K562 (cell line): ENCODE data around the gene PAFAH1B1. TPM values are rescaled to one million over a fixed set of nuclear protein-coding genes. Genes with fewer than 3 reads are reported as not detected.

ENCODE experiments used
- BHLHE40 ChIP-seq: IDR thresholded peaks from 2 replicates; pipeline ENCODE4 v1.6.1; 2011; ENCODE audit warnings: low read length, improper control_type of control experiment
- CBX8 ChIP-seq: fragments of 200-600 bp; sonication (generic); IDR thresholded peaks from 2 replicates; pipeline ENCODE4 v1.6.1; 2012; ENCODE audit warnings: borderline replicate concordance, mixed run types, low read depth, mild to moderate bottlenecking, moderate library complexity, mixed read lengths, low read length, control low read depth, inconsistent platforms; ENCODE audit not compliant: poor library complexity, severe bottlenecking; ENCODE audit errors: extremely low read depth
- CUX1 ChIP-seq: fragments of 200-800 bp; sonication (Bioruptor generic); IDR thresholded peaks from 2 replicates; pipeline ENCODE4 v1.6.1; 2016; ENCODE audit warnings: missing genetic modification characterization, missing compliant biosample characterization
- ELF4 ChIP-seq: fragments of 450-650 bp; formaldehyde crosslinking; IDR thresholded peaks from 2 replicates; pipeline ENCODE4 v1.4.0; 2022; ENCODE audit warnings: missing genetic modification characterization
- FOXA3 ChIP-seq, 2 experiments: fragments of 450-650 bp in 1 of 2; sonication (generic) in 1 of 2; formaldehyde crosslinking; IDR thresholded peaks in 1 of 2; conservative IDR thresholded peaks in 1 of 2; 2 replicates each; pipeline versions ENCODE4 v1.4.0 to v1.8.0; 2020 to 2022; ENCODE audit warnings: mild to moderate bottlenecking in 2 of 2, missing genetic modification reagents in 1 of 2
- GABPB1 ChIP-seq: sonication (generic); formaldehyde crosslinking; IDR thresholded peaks from 2 replicates; pipeline ENCODE4 v1.8.0; 2022; ENCODE audit warnings: mild to moderate bottlenecking, missing genetic modification reagents
- GATA2 ChIP-seq: sonication (generic); formaldehyde crosslinking; IDR thresholded peaks from 2 replicates; pipeline ENCODE4 v1.4.0; 2020; ENCODE audit warnings: mild to moderate bottlenecking, missing genetic modification reagents
- NEUROD1 ChIP-seq: fragments of 150-350 bp; IDR thresholded peaks from 2 replicates; pipeline ENCODE4 v1.6.1; 2014; ENCODE audit warnings: borderline replicate concordance, low read length, low read depth; ENCODE audit not compliant: partially characterized antibody
- NRF1 ChIP-seq, 2 experiments: fragments of 450-650 bp; IDR thresholded peaks in 1 of 2; conservative IDR thresholded peaks in 1 of 2; 2 replicates each; pipeline ENCODE4 v1.6.1; 2014; ENCODE audit warnings: mild to moderate bottlenecking in 2 of 2
- PPARD ChIP-seq: fragments of 250-450 bp; sonication (Bioruptor Pico); IDR thresholded peaks from 2 replicates; pipeline ENCODE4 v1.8.0; 2022; ENCODE audit warnings: inconsistent platforms, mild to moderate bottlenecking, moderate library complexity
- RBM15 ChIP-seq: fragments of 200-400 bp; formaldehyde crosslinking; IDR thresholded peaks from 2 replicates; pipeline ENCODE4 v1.6.1; 2018; ENCODE audit warnings: mild to moderate bottlenecking, low read length, moderate library complexity; ENCODE audit not compliant: insufficient read depth
- SRSF7 ChIP-seq: fragments of 200-400 bp; formaldehyde crosslinking; optimal IDR thresholded peaks from 2 replicates; pipeline ENCODE3; 2017; ENCODE audit warnings: mild to moderate bottlenecking, low read depth, low read length
- TCF15 ChIP-seq: fragments of 250-450 bp; sonication (Bioruptor Pico); IDR thresholded peaks from 2 replicates; pipeline ENCODE4 v1.8.0; 2022; ENCODE audit warnings: moderate library complexity, mild to moderate bottlenecking, inconsistent platforms
- TEAD1 ChIP-seq, 2 experiments: fragments of 450-650 bp in 1 of 2; sonication (generic) in 1 of 2; formaldehyde crosslinking; IDR thresholded peaks; 2 replicates each; pipeline versions ENCODE4 v1.4.0 to v1.8.0; 2020 to 2022; ENCODE audit warnings: mild to moderate bottlenecking in 2 of 2, missing genetic modification reagents in 1 of 2
- ZKSCAN1 ChIP-seq: fragments of 150-350 bp; IDR thresholded peaks from 2 replicates; pipeline ENCODE4 v1.6.1; 2016; ENCODE audit warnings: low read depth, low read length
- ZNF24 ChIP-seq: fragments of 450-650 bp; IDR thresholded peaks from 2 replicates; pipeline ENCODE4 v1.6.1; 2016
- ZNF274 ChIP-seq: IDR thresholded peaks from 2 replicates; pipeline ENCODE4 v1.6.1; 2011; ENCODE audit warnings: low read depth, mild to moderate bottlenecking, low read length, moderate library complexity, borderline replicate concordance
- ZNF668 ChIP-seq: fragments of 250-450 bp; sonication (Bioruptor Pico); IDR thresholded peaks from 2 replicates; pipeline ENCODE4 v1.8.0; 2022; ENCODE audit warnings: mild to moderate bottlenecking, inconsistent platforms
- ZNF780A ChIP-seq: fragments of 250-450 bp; sonication (Bioruptor Pico); IDR thresholded peaks from 2 replicates; pipeline ENCODE4 v1.5.0; 2021; ENCODE audit warnings: mild to moderate bottlenecking
- polyA plus RNA-seq, 8 experiments: library from polyadenylated mRNA; depleted of rRNA in 4 of 8; stranded (reverse) in 5 of 8; unstranded in 3 of 8; fragments of >200 nt; fragmentation: Nextera tagmentation in 2 of 8; fragmentation: Illumina TruSeq in 1 of 8; extraction: Ambion mirVana in 2 of 8; extraction: Trizol in 1 of 8; gene quantifications; 2 replicates each; pipeline versions ENCODE4 v1.2.1 to v1.2.3, GENCODE V29; 2011 to 2014; ENCODE audit warnings: inconsistent platforms in 1 of 8, missing spikeins in 1 of 8
- total RNA-seq, 7 experiments: library from RNA; depleted of rRNA in 6 of 7; stranded (reverse); fragments of >200 nt in 6 of 7; fragmentation: Illumina TruSeq in 2 of 7; extraction: Trizol in 2 of 7; gene quantifications; 2 replicates each; pipeline versions ENCODE4 v1.2.1 to v1.2.3, GENCODE V29; 2011 to 2021; ENCODE audit warnings: low replicate concordance in 1 of 7
- TF ChIP-seq, protein P1 (sequence below): sonication (generic); formaldehyde crosslinking; IDR thresholded peaks from 2 replicates; pipeline ENCODE4 v1.9.0; 2022; ENCODE audit warnings: mild to moderate bottlenecking, missing genetic modification reagents

The PAFAH1B1 gene
- total and polyA plus RNA-seq, 9 of the 15 experiments (the other 6 are each of a cell fraction or from before 2014, with no cell fraction given) = 23.3 to 66.4 (median 40.2) TPM

DNA sequence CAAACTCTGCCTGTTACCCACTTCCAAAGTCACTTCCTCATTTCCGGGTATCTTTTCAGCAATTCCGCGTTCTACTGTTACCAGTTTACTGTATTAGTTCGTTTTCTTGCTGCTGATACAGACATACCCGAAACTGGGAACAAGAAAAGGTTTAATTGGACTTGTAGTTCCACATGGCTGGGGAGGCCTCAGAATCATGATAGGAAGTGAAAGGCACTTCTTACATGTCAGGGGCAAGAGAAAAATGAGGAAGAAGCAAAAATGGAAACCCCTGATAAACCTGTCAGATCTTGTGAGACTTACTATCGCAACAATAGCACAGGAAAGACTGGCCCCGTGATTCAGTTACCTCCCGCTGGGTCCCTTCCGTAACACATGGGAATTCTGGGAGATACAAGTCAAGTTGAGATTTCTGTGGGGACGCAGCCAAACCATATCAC lies 30.9 kb downstream of the PAFAH1B1 start (continued):
- TF ChIP-seq CUX1 = no peak
- TF ChIP-seq CBX8 = no peak
- TF ChIP-seq GATA2 = no peak
- peak; percentile 40; the same call in 1 of the 2 replicates for TF ChIP-seq BHLHE40
- TF ChIP-seq SRSF7 = no peak
- no peak for TF ChIP-seq ZNF780A (CRISPR knock-in tag)
- no peak for TF ChIP-seq ZNF24
- TF ChIP-seq ZNF274 = no peak
- TF ChIP-seq FOXA3 (CRISPR knock-in tag; conservative IDR thresholded peaks at IDR 0.05 in 1 of 2, IDR thresholded peaks at IDR 0.05 in 1 of 2) = no peak
- TF ChIP-seq GABPB1 (CRISPR knock-in tag) = no peak
- peak in 1 of 2 experiments; percentile 72; a peak in 1 of 4 replicates for TF ChIP-seq TEAD1 (CRISPR knock-in tag; IDR thresholded peaks at IDR 0.05)
- no peak for TF ChIP-seq PPARD (CRISPR knock-in tag)
- TF ChIP-seq NRF1 (conservative IDR thresholded peaks at IDR 0.05 in 1 of 2, IDR thresholded peaks at IDR 0.05 in 1 of 2) = 0 out of 4 replicates have a peak, but pooled peaks of 1 of the 2 experiments have one; percentile 19
- TF ChIP-seq ELF4 = no peak
- no peak for TF ChIP-seq RBM15
- TF ChIP-seq NEUROD1 = no peak
- TF ChIP-seq, protein P1, sequence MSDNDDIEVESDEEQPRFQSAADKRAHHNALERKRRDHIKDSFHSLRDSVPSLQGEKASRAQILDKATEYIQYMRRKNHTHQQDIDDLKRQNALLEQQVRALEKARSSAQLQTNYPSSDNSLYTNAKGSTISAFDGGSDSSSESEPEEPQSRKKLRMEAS = no peak
- TF ChIP-seq TCF15 (CRISPR knock-in tag) = no peak
- TF ChIP-seq ZKSCAN1 = no peak
- no peak for TF ChIP-seq ZNF668 (CRISPR knock-in tag)
